Measurements from ENCODE around the gene CCDC184.

DNA sequence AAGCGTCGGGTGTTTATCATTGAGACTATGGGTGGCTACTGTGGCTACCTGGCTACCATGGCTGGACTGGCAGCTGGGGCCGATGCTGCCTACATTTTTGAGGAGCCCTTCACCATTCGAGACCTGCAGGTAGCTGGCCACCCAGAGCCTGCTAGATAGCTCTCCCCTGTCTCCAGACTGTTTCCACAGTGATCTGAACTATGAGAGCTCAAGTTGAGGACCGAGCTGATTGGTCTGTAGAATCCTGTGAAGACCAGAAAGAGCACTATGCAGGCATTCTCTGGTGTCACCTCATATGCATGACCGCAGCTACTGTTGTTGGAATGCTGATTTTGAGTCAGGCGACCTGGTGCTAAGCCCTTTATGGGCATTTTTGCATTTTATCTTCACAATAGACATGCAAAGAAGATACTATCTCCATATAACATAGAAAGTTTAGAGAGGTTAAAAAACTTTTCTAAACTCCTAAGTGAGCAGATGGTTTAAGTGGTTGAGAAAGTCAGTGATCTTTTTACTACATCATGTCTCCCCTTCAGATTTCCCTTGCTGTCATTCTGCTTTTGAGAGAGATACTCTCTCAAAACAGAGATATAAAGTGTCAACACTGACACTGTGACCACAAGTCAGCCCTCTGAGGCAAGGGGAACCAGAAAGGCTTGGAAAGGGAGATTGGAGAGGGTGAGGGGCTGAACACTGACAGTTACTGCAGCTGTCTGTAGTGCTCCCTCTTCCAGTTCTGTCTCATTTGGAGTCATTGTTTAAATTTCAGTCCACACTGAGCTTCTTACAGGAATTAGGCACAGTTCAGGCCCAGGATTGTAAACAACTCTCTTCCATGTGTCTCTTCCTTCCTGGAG is 40.4 kb upstream of the CCDC184 start:
- TF ChIP-seq EZH2 (IDR thresholded peaks at IDR 0.05; ENCODE audit: low read length, missing control alignments) = no peak
- TF ChIP-seq, protein P1, sequence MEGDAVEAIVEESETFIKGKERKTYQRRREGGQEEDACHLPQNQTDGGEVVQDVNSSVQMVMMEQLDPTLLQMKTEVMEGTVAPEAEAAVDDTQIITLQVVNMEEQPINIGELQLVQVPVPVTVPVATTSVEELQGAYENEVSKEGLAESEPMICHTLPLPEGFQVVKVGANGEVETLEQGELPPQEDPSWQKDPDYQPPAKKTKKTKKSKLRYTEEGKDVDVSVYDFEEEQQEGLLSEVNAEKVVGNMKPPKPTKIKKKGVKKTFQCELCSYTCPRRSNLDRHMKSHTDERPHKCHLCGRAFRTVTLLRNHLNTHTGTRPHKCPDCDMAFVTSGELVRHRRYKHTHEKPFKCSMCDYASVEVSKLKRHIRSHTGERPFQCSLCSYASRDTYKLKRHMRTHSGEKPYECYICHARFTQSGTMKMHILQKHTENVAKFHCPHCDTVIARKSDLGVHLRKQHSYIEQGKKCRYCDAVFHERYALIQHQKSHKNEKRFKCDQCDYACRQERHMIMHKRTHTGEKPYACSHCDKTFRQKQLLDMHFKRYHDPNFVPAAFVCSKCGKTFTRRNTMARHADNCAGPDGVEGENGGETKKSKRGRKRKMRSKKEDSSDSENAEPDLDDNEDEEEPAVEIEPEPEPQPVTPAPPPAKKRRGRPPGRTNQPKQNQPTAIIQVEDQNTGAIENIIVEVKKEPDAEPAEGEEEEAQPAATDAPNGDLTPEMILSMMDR (conservative IDR thresholded peaks at IDR 0.05 in 1 of 2, IDR thresholded peaks at IDR 0.05 in 1 of 2; ENCODE audit: low read depth in 1 of 2, low read length in 2 of 2) = no peak
